Mesenchymal stem cell (in vitro differentiated cells and primary cell): Measurements from ENCODE around the gene SPTY2D1.

ENCODE experiments used
- DNase-seq: peaks from one replicate; pipeline ENCODE4 v3.0.0-alpha.2; 2013
- H2AFZ ChIP-seq: one replicate; pipeline ENCODE4 v1.6.1; 2013; ENCODE audit warnings: low read depth, mild to moderate bottlenecking, control low read depth, inconsistent platforms, low read length, moderate library complexity
- H2AK5ac ChIP-seq: 2 replicates; pipeline ENCODE4 v1.6.1; 2013; ENCODE audit warnings: low read length, moderate library complexity, mild to moderate bottlenecking, inconsistent platforms; ENCODE audit not compliant: severe bottlenecking
- H2BK120ac ChIP-seq: one replicate; pipeline ENCODE4 v1.6.1; 2013; ENCODE audit warnings: low read depth, mild to moderate bottlenecking, inconsistent platforms, low read length, moderate library complexity
- H2BK12ac ChIP-seq, 2 experiments: one replicate each; pipeline ENCODE4 v1.6.1; 2013; ENCODE audit warnings: inconsistent platforms in 2 of 2, low read length in 2 of 2, mild to moderate bottlenecking in 2 of 2, moderate library complexity in 2 of 2, control low read depth in 1 of 2
- H2BK15ac ChIP-seq: one replicate; pipeline ENCODE4 v1.6.1; 2013; ENCODE audit warnings: mild to moderate bottlenecking, low read depth, inconsistent platforms; ENCODE audit not compliant: poor library complexity, severe bottlenecking
- H2BK5ac ChIP-seq: 2 replicates; pipeline ENCODE4 v1.6.1; 2013; ENCODE audit warnings: low read depth, mild to moderate bottlenecking, low read length, control low read depth, inconsistent platforms; ENCODE audit not compliant: poor library complexity, severe bottlenecking
- H3K14ac ChIP-seq, 2 experiments: one replicate each; pipeline ENCODE4 v1.6.1; 2013; ENCODE audit warnings: inconsistent platforms in 2 of 2, low read length in 2 of 2, control low read depth in 1 of 2, mild to moderate bottlenecking in 1 of 2, moderate library complexity in 1 of 2
- H3K18ac ChIP-seq, 2 experiments: one replicate each; pipeline ENCODE4 v1.6.1; 2013; ENCODE audit warnings: inconsistent platforms in 2 of 2, low read length in 2 of 2, control low read depth in 1 of 2, low read depth in 1 of 2, mild to moderate bottlenecking in 1 of 2
- H3K23ac ChIP-seq, 2 experiments: one replicate each; pipeline ENCODE4 v1.6.1; 2013; ENCODE audit warnings: inconsistent platforms in 2 of 2, low read length in 2 of 2, mild to moderate bottlenecking in 2 of 2, moderate library complexity in 2 of 2, control low read depth in 1 of 2
- H3K27ac ChIP-seq: 2 replicates; pipeline ENCODE4 v1.5.1; 2013; ENCODE audit warnings: mild to moderate bottlenecking, moderate library complexity, low read length, control low read depth, inconsistent platforms; ENCODE audit not compliant: poor library complexity, severe bottlenecking
- H3K27me3 ChIP-seq, 2 experiments: 2 replicates each; pipeline versions ENCODE4 v1.6.1 to v1.7.0; 2013; ENCODE audit warnings: low read length in 2 of 2, mild to moderate bottlenecking in 2 of 2, moderate library complexity in 2 of 2, control low read depth in 1 of 2, inconsistent platforms in 1 of 2; ENCODE audit not compliant: control insufficient read depth in 1 of 2, insufficient read depth in 1 of 2
- H3K36me3 ChIP-seq, 2 experiments: 2 replicates each; pipeline versions ENCODE4 v1.6.1 to v1.7.0; 2013; ENCODE audit warnings: low read length in 2 of 2, control low read depth in 1 of 2, inconsistent platforms in 1 of 2, low read depth in 1 of 2, mild to moderate bottlenecking in 1 of 2; ENCODE audit not compliant: insufficient read depth in 2 of 2, control insufficient read depth in 1 of 2
- H3K4ac ChIP-seq, 2 experiments: one replicate each; pipeline ENCODE4 v1.6.1; 2013; ENCODE audit warnings: inconsistent platforms in 2 of 2, low read length in 2 of 2, mild to moderate bottlenecking in 2 of 2, moderate library complexity in 2 of 2, control low read depth in 1 of 2, low read depth in 1 of 2
- H3K4me1 ChIP-seq: 2 replicates; pipeline ENCODE4 v1.6.1; 2013; ENCODE audit warnings: low read depth, low read length, control low read depth; ENCODE audit not compliant: control insufficient read depth, insufficient read depth
- H3K4me2 ChIP-seq: 2 replicates; pipeline ENCODE4 v1.6.1; 2013; ENCODE audit warnings: low read length, mild to moderate bottlenecking, inconsistent platforms; ENCODE audit not compliant: poor library complexity, severe bottlenecking
- H3K4me3 ChIP-seq, 2 experiments: 2 replicates each; pipeline versions ENCODE4 v1.5.1 to v1.7.0; 2013; ENCODE audit warnings: low read length in 2 of 2, mild to moderate bottlenecking in 2 of 2, control low read depth in 1 of 2, low read depth in 1 of 2; ENCODE audit not compliant: insufficient read depth in 1 of 2
- H3K79me1 ChIP-seq: replicated peaks from 2 replicates; pipeline ENCODE4 v1.6.1; 2013; ENCODE audit warnings: mild to moderate bottlenecking, control low read depth, low read length, inconsistent platforms; ENCODE audit not compliant: poor library complexity, severe bottlenecking
- H3K9ac ChIP-seq: 2 replicates; pipeline ENCODE4 v1.7.0; 2013; ENCODE audit warnings: mild to moderate bottlenecking, low read length, moderate library complexity
- H3K9me3 ChIP-seq: 2 replicates; pipeline ENCODE4 v1.7.0; 2013; ENCODE audit warnings: mild to moderate bottlenecking, low read length; ENCODE audit not compliant: control insufficient read depth
- H4K8ac ChIP-seq: one replicate; pipeline ENCODE4 v1.6.1; 2013; ENCODE audit warnings: inconsistent platforms, mild to moderate bottlenecking, low read length, moderate library complexity
- H4K91ac ChIP-seq: one replicate; pipeline ENCODE4 v1.6.1; 2013; ENCODE audit warnings: mild to moderate bottlenecking, low read length, inconsistent platforms
- WGBS: methylation state at CpG from one replicate; pipeline ENCODE4 v1.1.7; 2013; ENCODE audit warnings: mixed read lengths; 5-methylcytosine and 5-hydroxymethylcytosine counted together

SPTY2D1 gene

DNA sequence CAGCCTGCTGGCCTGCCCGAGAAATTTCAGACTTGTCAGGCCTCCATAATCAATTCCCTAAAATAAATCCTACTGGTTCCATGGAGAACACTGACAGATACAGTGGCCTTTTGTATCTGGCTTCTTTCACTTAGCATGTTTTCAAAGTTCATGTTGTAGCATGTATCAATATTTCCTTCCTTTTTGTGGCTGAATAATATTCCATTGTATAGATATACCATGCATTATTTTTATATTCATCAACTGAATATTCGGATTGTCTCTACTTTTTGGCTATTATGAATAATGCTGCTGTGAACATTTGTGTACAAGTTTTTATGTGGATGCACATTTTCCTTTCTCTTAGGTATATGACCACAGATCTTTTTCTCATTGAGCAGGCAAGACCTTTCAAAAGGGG lies 10.4 kb downstream of the SPTY2D1 start:
- H3K14ac ChIP-seq, result no peak overlapping the region

DNA sequence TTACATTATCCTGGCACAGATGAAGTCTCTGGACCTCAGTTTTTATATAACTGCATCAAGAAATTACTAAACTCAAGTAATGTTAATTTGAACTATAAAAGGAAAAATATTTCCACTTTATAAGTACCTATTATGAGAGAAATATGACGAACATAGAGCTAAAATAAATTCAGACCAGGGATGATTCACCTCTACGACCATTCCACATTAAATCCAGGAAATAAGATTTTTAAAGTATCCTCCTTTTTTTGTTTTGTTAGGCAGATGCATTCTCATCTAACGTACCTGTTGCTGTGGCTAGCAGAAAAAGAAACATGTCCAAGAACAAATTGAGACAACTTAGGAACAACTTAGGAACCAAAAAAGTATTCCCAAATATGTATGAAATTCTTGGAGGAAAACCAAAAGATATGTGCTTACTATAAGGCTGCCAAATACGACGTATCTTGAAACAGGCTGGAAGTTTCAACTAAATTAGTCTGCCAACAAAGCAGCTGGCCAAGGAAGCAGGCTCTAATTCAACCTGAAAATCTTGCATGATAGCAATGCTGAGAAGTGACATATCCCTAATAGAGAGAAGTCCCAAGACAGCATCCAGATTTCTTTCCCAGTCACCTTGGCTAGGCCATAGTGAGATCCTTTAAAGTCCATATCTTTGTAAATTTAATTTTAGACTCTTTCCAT lies 15.7 kb downstream of the SPTY2D1 start:
- H3K27ac ChIP-seq, result no peak overlapping the region
- H3K36me3 ChIP-seq, result peaks cover 9 to 29% of the 10 kb centered on the region in 2 experiments
- H3K27me3 ChIP-seq, result no peaks in the 10 kb centered on the region
- no peak overlapping the region for H3K4ac ChIP-seq
- H3K79me1 ChIP-seq, result peaks cover 16% of the 10 kb centered on the region
- H4K8ac ChIP-seq, result no peak overlapping the region
- no peak overlapping the region for H3K4me2 ChIP-seq
- no peak overlapping the region for H3K23ac ChIP-seq
- H2BK12ac ChIP-seq, result no peak overlapping the region
- no peak overlapping the region for H3K18ac ChIP-seq
- H2BK5ac ChIP-seq, result no peak overlapping the region
- H3K4me3 ChIP-seq, result peak overlapping the region in 1 of 2 experiments; percentile 50
- DNase-seq, result no peak
- H2BK15ac ChIP-seq, result no peak overlapping the region
- H2AFZ ChIP-seq, result no peak overlapping the region
- peaks cover 3% of the 10 kb centered on the region for H3K4me1 ChIP-seq
- no peak overlapping the region for H3K14ac ChIP-seq
- H4K91ac ChIP-seq, result no peak overlapping the region
- peak overlapping the region; percentile 83 for H3K9ac ChIP-seq
- WGBS, result 100% methylated on average over 2 of the region's 5 CpGs
- H3K9me3 ChIP-seq, result no peaks in the 10 kb centered on the region
- no peak overlapping the region for H2BK120ac ChIP-seq
- H2AK5ac ChIP-seq, result no peak overlapping the region

More for the DNA sequence above, 10.4 kb downstream of the SPTY2D1 start:
- Histone ChIP-seq H4K8ac (no peak overlapping the region), H3K9ac (no peak overlapping the region), H2AK5ac (no peak overlapping the region), H3K4me1 (no peaks in the 10 kb centered on the region), H2BK15ac (no peak overlapping the region), H3K4me2 (no peak overlapping the region), H3K27ac (no peak overlapping the region), H2AFZ (no peak overlapping the region), H2BK120ac (no peak overlapping the region), H2BK5ac (no peak overlapping the region), H2BK12ac (no peak overlapping the region), H3K23ac (no peak overlapping the region), H3K9me3 (no peaks in the 10 kb centered on the region), H3K18ac (no peak overlapping the region), H3K4me3 (no peak overlapping the region), H4K91ac (no peak overlapping the region), H3K79me1 (peaks cover 1% of the 10 kb centered on the region), H3K4ac (no peak overlapping the region), H3K36me3 (no peaks in the 10 kb centered on the region), H3K27me3 (no peaks in the 10 kb centered on the region)
- WGBS, result 100% methylated on average over 1 of the region's 2 CpGs
- DNase-seq, result no peak

DNA sequence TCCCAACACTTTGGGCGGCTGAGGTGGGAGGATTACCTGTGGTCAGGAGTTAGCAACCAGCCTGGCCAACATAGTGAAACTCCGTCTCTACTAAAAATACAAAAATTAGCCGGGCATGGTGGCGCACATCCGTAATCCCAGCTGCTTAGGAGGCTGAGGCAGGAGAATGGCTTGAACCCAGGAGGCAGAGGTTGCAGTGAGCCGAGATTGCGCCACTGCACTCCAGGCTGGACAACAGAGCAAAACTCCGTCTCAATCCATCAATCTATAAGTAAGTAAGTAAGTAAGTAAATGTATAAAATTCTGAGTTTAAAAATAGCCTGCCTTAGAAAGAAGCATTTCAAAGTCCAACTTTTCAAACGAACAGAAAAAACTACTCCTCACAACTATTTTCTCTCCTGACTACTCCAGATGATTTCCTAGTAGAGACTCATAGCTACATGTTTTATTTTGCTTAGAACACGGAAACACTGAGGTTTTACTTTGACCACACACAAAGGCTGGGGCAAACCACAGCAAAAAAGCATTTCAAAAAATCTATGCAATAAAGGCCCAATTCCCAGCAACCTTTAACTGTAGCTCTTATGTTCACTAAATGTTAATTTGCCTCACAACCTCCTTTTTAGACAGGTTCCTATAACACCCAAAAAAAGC lies 16.3 kb downstream of the SPTY2D1 start:
- Histone ChIP-seq H2BK12ac (no peak overlapping the region), H2AFZ (no peak overlapping the region), H3K9me3 (no peaks in the 10 kb centered on the region), H2BK5ac (no peak overlapping the region), H4K91ac (no peak overlapping the region), H3K18ac (no peak overlapping the region), H3K4me2 (no peak overlapping the region), H2BK15ac (no peak overlapping the region), H3K27ac (no peak overlapping the region), H3K79me1 (peaks cover 19% of the 10 kb centered on the region), H3K23ac (no peak overlapping the region), H2BK120ac (no peak overlapping the region), H3K36me3 (peaks cover 9 to 32% of the 10 kb centered on the region in 2 experiments), H3K14ac (no peak overlapping the region), H4K8ac (no peak overlapping the region), H3K4ac (no peak overlapping the region), H2AK5ac (no peak overlapping the region), H3K4me3 (peak overlapping the region in 1 of 2 experiments; percentile 50), H3K9ac (peak overlapping the region; percentile 83), H3K27me3 (no peaks in the 10 kb centered on the region), H3K4me1 (peaks cover 3% of the 10 kb centered on the region)
- WGBS, result 96% methylated on average over 7 of the region's 10 CpGs
- peak; percentile 33 for DNase-seq

DNA sequence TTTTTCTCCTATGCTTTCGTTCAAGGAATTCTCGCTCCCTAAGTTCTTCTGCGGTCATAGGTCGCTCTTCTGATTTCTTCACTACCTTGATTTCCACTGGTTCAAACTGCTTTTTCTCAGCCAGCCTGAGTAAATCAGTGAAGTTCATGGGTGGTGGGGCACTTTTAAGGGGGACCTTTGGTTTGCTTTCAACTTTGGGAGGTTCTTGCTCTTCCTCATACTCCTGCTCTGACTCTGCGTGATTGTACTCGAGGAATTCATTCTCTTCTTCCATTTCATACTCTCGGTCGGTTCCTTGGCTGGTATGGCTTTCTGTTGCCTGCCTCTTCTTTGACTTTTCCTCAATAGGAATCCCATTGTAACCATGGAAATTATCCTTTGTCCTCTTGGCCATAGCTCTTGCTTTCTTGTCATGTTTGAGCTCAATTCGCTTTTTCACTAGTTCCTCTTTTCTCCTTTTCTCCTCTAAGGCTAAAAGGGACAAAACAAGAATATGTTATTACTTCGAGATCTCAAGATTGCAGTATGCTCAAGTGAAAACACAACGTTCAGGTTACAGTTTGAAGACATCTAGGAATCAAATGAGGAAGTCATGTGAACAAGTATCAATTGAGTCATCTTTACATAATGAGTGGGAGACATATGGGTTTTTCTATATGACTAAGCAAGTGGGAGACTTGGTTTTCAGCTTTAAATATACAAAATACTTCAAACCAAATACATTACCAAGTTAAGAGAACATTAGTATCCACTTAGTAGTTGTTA lies 18.3 kb downstream of the SPTY2D1 start:
- 97% methylated on average over 9 of the region's 11 CpGs for WGBS
- H3K9me3 ChIP-seq, result no peaks in the 10 kb centered on the region
- H3K27me3 ChIP-seq, result no peaks in the 10 kb centered on the region

More for the DNA sequence above, 18.3 kb downstream of the SPTY2D1 start:
- Histone ChIP-seq H2BK120ac (no peak overlapping the region), H3K14ac (no peak overlapping the region), H3K27ac (no peak overlapping the region), H3K4me3 (no peak overlapping the region), H2BK5ac (no peak overlapping the region), H3K4me1 (peaks cover 3% of the 10 kb centered on the region), H2BK12ac (no peak overlapping the region), H3K36me3 (peaks cover 13 to 45% of the 10 kb centered on the region in 2 experiments), H2AK5ac (no peak overlapping the region), H2AFZ (no peak overlapping the region), H3K18ac (no peak overlapping the region), H3K9ac (no peak overlapping the region), H3K79me1 (peaks cover 22% of the 10 kb centered on the region), H3K4me2 (no peak overlapping the region), H4K8ac (no peak overlapping the region), H4K91ac (no peak overlapping the region), H3K4ac (no peak overlapping the region), H3K23ac (no peak overlapping the region), H2BK15ac (no peak overlapping the region)
- no peak for DNase-seq
